Thoracic aorta (tissue), 2 donors: ENCODE data around the gene TYSND1. TPM values are rescaled to one million over a fixed set of nuclear protein-coding genes. Genes with fewer than 3 reads are reported as not detected.

Source experiments
- ATAC-seq: fragments of 150-250 bp; one replicate; pipeline ENCODE4 v1.8.0; 2017; ENCODE audit warnings: low read depth; ENCODE audit not compliant: insufficient number of reproducible peaks, low FRiP score
- DNase-seq: peaks from one replicate; pipeline ENCODE4 v3.0.0-alpha.2; 2020; ENCODE audit warnings: low spot score
- H3K27ac ChIP-seq, 2 donors: fragments of 200-600 bp; sonication (generic); 1 replicate in 1 of 2; 2 replicates in 1 of 2; pipeline ENCODE4 v1.5.1; 2016; ENCODE audit warnings: mild to moderate bottlenecking in 2 of 2, moderate library complexity in 2 of 2
- H3K27me3 ChIP-seq: fragments of 200-600 bp; sonication (generic); replicated peaks from 2 replicates; pipeline ENCODE4 v1.6.0; 2016; ENCODE audit warnings: mild to moderate bottlenecking; ENCODE audit not compliant: insufficient read depth
- H3K36me3 ChIP-seq: fragments of 200-600 bp; sonication (generic); one replicate; pipeline ENCODE4 v1.5.1; 2016
- H3K4me1 ChIP-seq, 2 donors: fragments of 200-600 bp; sonication (generic); 1 replicate in 1 of 2; 2 replicates in 1 of 2; pipeline versions ENCODE4 v1.5.1 to v1.6.0; 2016; ENCODE audit warnings: low read depth in 2 of 2, mild to moderate bottlenecking in 1 of 2; ENCODE audit not compliant: control insufficient read depth in 1 of 2
- H3K4me3 ChIP-seq: fragments of 200-600 bp; sonication (generic); 2 replicates; pipeline ENCODE4 v1.5.1; 2016; ENCODE audit warnings: mild to moderate bottlenecking
- H3K9me3 ChIP-seq: fragments of 200-600 bp; sonication (generic); 2 replicates; pipeline ENCODE4 v1.5.1; 2016
- CTCF ChIP-seq: fragments of 200-600 bp; sonication (generic); IDR thresholded peaks from one replicate; pipeline ENCODE4 v1.5.1; 2019; ENCODE audit warnings: antibody characterized with exemption
- total RNA-seq, 2 donors: library from RNA; depleted of rRNA; stranded (reverse); fragments of >200 nt; gene quantifications; one replicate each; pipeline versions ENCODE4 v1.1.0 to v1.2.3, GENCODE V29; 2016

Gene TYSND1
- total RNA-seq, 2 donors from 2014 or later: 11.4 to 12.2 TPM

- Histone ChIP-seq H3K9me3 (no peaks in the 10 kb centered on the region), H3K27me3 (no peaks in the 10 kb centered on the region), H3K4me1 (peaks cover 0 to 2% of the 10 kb centered on the region in 2 donors), H3K36me3 (no peaks in the 10 kb centered on the region), H3K27ac (no peak overlapping the region), H3K4me3 (no peak overlapping the region)
- DNase-seq (no peak), ATAC-seq (no peak)
- TF ChIP-seq CTCF: no peak
Measured at GRCh38 chr10:70139151-70139996, 7.1 kb downstream of the TYSND1 start.

- no peak overlapping the region for H3K27ac ChIP-seq
- H3K9me3 ChIP-seq: no peaks in the 10 kb centered on the region
- H3K4me1 ChIP-seq: peaks cover 3% of the 10 kb centered on the region in 2 donors
- TF ChIP-seq CTCF: no peak
- H3K36me3 ChIP-seq: no peaks in the 10 kb centered on the region
- ATAC-seq (no peak), DNase-seq (no peak)
- H3K4me3 ChIP-seq: no peak overlapping the region
- no peaks in the 10 kb centered on the region for H3K27me3 ChIP-seq
Measured at GRCh38 chr10:70137927-70138883, 8.3 kb downstream of the TYSND1 start.

- peaks cover 4 to 6% of the 10 kb centered on the region in 2 donors for H3K4me1 ChIP-seq
- no peak overlapping the region for H3K27ac ChIP-seq
- no peaks in the 10 kb centered on the region for H3K9me3 ChIP-seq
- H3K4me3 ChIP-seq: no peak overlapping the region
- H3K27me3 ChIP-seq: no peaks in the 10 kb centered on the region
- ATAC-seq (no peak), DNase-seq (no peak)
- H3K36me3 ChIP-seq: no peaks in the 10 kb centered on the region
- no peak for TF ChIP-seq CTCF
Measured at GRCh38 chr10:70137135-70137534, 9.4 kb downstream of the TYSND1 start.

- Histone ChIP-seq H3K27ac (no peak overlapping the region), H3K4me1 (peaks cover 13 to 19% of the 10 kb centered on the region in 2 donors), H3K9me3 (no peaks in the 10 kb centered on the region), H3K36me3 (no peaks in the 10 kb centered on the region), H3K4me3 (no peak overlapping the region), H3K27me3 (no peaks in the 10 kb centered on the region)
- DNase-seq (no peak), ATAC-seq (no peak)
- TF ChIP-seq CTCF: no peak
Measured at GRCh38 chr10:70135684-70136083, 10.8 kb downstream of the TYSND1 start.

GRCh38 chr10:70135046-70135445 lies 11.5 kb downstream of the TYSND1 start:
- H3K4me3 ChIP-seq: no peak overlapping the region
- ATAC-seq (no peak), DNase-seq (no peak)
- no peaks in the 10 kb centered on the region for H3K27me3 ChIP-seq
- no peak for TF ChIP-seq CTCF
- H3K4me1 ChIP-seq: peaks cover 13 to 19% of the 10 kb centered on the region in 2 donors
- no peak overlapping the region for H3K27ac ChIP-seq
- H3K36me3 ChIP-seq: no peaks in the 10 kb centered on the region
- H3K9me3 ChIP-seq: no peaks in the 10 kb centered on the region
